Gastroesophageal sphincter (tissue), 3 donors: Measurements from ENCODE around the gene GJD4.

Experiments
- CTCF ChIP-seq, 4 experiments: fragments of 200-600 bp in 2 of 4; fragments of 450-650 bp in 2 of 4; sonication (generic) in 1 of 4; IDR thresholded peaks; one replicate each; pipeline ENCODE4 v1.5.1; 2017 to 2019; ENCODE audit warnings: antibody characterized with exemption in 4 of 4, mild to moderate bottlenecking in 2 of 4, moderate library complexity in 2 of 4
- POLR2A ChIP-seq, 2 donors: fragments of 450-650 bp; IDR thresholded peaks; one replicate each; pipeline ENCODE4 v1.6.1; 2017; ENCODE audit warnings: antibody characterized with exemption in 2 of 2, mild to moderate bottlenecking in 2 of 2, moderate library complexity in 1 of 2

DNA sequence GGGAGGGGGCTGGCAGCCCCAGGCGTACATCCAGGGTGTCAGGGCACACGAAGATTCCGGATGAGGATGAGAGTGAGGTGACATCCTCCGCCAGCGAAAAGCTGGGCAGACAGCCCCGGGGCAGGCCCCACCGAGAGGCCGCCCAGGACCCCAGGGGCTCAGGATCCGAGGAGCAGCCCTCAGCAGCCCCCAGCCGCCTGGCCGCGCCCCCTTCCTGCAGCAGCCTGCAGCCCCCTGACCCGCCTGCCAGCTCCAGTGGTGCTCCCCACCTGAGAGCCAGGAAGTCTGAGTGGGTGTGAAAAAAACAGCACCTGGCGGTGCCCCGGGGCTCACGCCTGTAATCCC is 3.2 kb downstream of the GJD4 start:
- TF ChIP-seq POLR2A (IDR thresholded peaks at IDR 0.05) (no peak), CTCF (IDR thresholded peaks at IDR 0.05) (no peak)
